HepG2 (cell line): ENCODE data around the gene CAPN9. TPM values are rescaled to one million over a fixed set of nuclear protein-coding genes. Genes with fewer than 3 reads are reported as not detected.

Experiments
- AFF4 ChIP-seq: sonication (generic); formaldehyde crosslinking; IDR thresholded peaks from 2 replicates; pipeline ENCODE4 v1.4.0; 2020; ENCODE audit warnings: missing genetic modification reagents
- CSRNP2 ChIP-seq: sonication (generic); formaldehyde crosslinking; conservative IDR thresholded peaks from 2 replicates; pipeline ENCODE4 v1.8.0; 2022; ENCODE audit warnings: low read depth, missing genetic modification reagents
- FIP1L1 ChIP-seq: fragments of 200-400 bp; formaldehyde crosslinking; IDR thresholded peaks from 2 replicates; pipeline ENCODE4 v1.6.1; 2018; ENCODE audit warnings: low read depth, mild to moderate bottlenecking, low read length, moderate library complexity, borderline replicate concordance; ENCODE audit not compliant: insufficient read depth
- HCFC1 ChIP-seq: fragments of 150-350 bp; IDR thresholded peaks from 2 replicates; pipeline ENCODE4 v1.6.1; 2014; ENCODE audit warnings: low read depth, low read length
- MLXIP ChIP-seq: sonication (generic); formaldehyde crosslinking; IDR thresholded peaks from 2 replicates; pipeline ENCODE4 v1.9.0; 2021; ENCODE audit warnings: missing genetic modification reagents, borderline replicate concordance
- MTA3 ChIP-seq: sonication (generic); formaldehyde crosslinking; IDR thresholded peaks from 2 replicates; pipeline ENCODE4 v1.4.0; 2020; ENCODE audit warnings: missing genetic modification reagents
- PHF21A ChIP-seq: sonication (generic); formaldehyde crosslinking; IDR thresholded peaks from 2 replicates; pipeline ENCODE4 v1.5.0; 2020; ENCODE audit warnings: mild to moderate bottlenecking, missing genetic modification reagents
- SIN3B ChIP-seq: fragments of 150-350 bp; IDR thresholded peaks from 2 replicates; pipeline ENCODE4 v1.6.1; 2014; ENCODE audit warnings: low read length
- THYN1 ChIP-seq: sonication (generic); formaldehyde crosslinking; IDR thresholded peaks from 2 replicates; pipeline ENCODE4 v1.8.1; 2023; ENCODE audit warnings: low read depth, mild to moderate bottlenecking, moderate library complexity, missing genetic modification reagents, borderline replicate concordance
- XRCC5 ChIP-seq: fragments of 200-400 bp; formaldehyde crosslinking; optimal IDR thresholded peaks from 2 replicates; pipeline ENCODE3; 2017; ENCODE audit warnings: mild to moderate bottlenecking, low read length
- ZFAT ChIP-seq: sonication (generic); formaldehyde crosslinking; conservative IDR thresholded peaks from 2 replicates; pipeline ENCODE4 v1.8.1; 2023; ENCODE audit warnings: missing genetic modification reagents, inconsistent platforms
- ZFP82 ChIP-seq: sonication (generic); formaldehyde crosslinking; IDR thresholded peaks from 2 replicates; pipeline ENCODE4 v1.5.1; 2020; ENCODE audit warnings: mild to moderate bottlenecking, missing genetic modification reagents, borderline replicate concordance
- ZNF101 ChIP-seq: sonication (generic); formaldehyde crosslinking; IDR thresholded peaks from 2 replicates; pipeline ENCODE4 v1.4.0; 2020; ENCODE audit warnings: mild to moderate bottlenecking, low read depth, missing genetic modification reagents, borderline replicate concordance
- ZNF232 ChIP-seq: sonication (generic); formaldehyde crosslinking; IDR thresholded peaks from 2 replicates; pipeline ENCODE4 v1.4.0; 2020; ENCODE audit warnings: missing genetic modification reagents, borderline replicate concordance
- ZNF260 ChIP-seq: sonication (generic); formaldehyde crosslinking; IDR thresholded peaks from 2 replicates; pipeline ENCODE4 v1.4.0; 2020; ENCODE audit warnings: missing genetic modification reagents, low read depth, mild to moderate bottlenecking, borderline replicate concordance
- ZNF335 ChIP-seq: sonication (generic); formaldehyde crosslinking; IDR thresholded peaks from 2 replicates; pipeline ENCODE4 v1.4.0; 2020; ENCODE audit warnings: missing genetic modification reagents
- ZNF772 ChIP-seq: sonication (generic); formaldehyde crosslinking; IDR thresholded peaks from 2 replicates; pipeline ENCODE4 v1.5.0; 2020; ENCODE audit warnings: mild to moderate bottlenecking, missing genetic modification reagents
- ZSCAN9 ChIP-seq: IDR thresholded peaks from 2 replicates; pipeline ENCODE4 v1.6.1; 2016; ENCODE audit warnings: borderline replicate concordance
- ZXDC ChIP-seq: sonication (generic); formaldehyde crosslinking; IDR thresholded peaks from 2 replicates; pipeline ENCODE4 v1.5.0; 2020; ENCODE audit warnings: mild to moderate bottlenecking, missing genetic modification reagents
- polyA plus RNA-seq, 8 experiments: library from polyadenylated mRNA; depleted of rRNA in 3 of 8; stranded (reverse) in 7 of 8; unstranded in 1 of 8; fragments of >200 nt; fragmentation: Illumina TruSeq in 4 of 8; extraction: Trizol in 4 of 8; gene quantifications; 2 replicates each; pipeline versions ENCODE4 v1.2.1 to v1.2.3, GENCODE V29; 2011 to 2016; ENCODE audit warnings: low read depth in 4 of 8, missing spikeins in 1 of 8, mixed read lengths in 1 of 8; ENCODE audit not compliant: insufficient read depth in 1 of 8
- total RNA-seq, 5 experiments: library from RNA; depleted of rRNA; stranded (reverse); fragments of >200 nt; fragmentation: Illumina TruSeq; extraction: Trizol; gene quantifications; 2 replicates each; pipeline ENCODE4 v1.2.3, GENCODE V29; 2016; ENCODE audit warnings: low read depth in 1 of 5

Gene CAPN9
- total and polyA plus RNA-seq, 2 of the 13 experiments (the other 11 are each of a cell fraction or from before 2014, with no cell fraction given), result 0.04 to 0.31 TPM

- TF ChIP-seq AFF4 (CRISPR knock-in tag) (no peak), ZNF101 (CRISPR knock-in tag) (no peak), HCFC1 (no peak), MTA3 (CRISPR knock-in tag) (no peak), CSRNP2 (CRISPR knock-in tag) (no peak), XRCC5 (peak; percentile 26), ZNF772 (CRISPR knock-in tag) (no peak; the same call in 1 of the 2 replicates), ZFP82 (CRISPR knock-in tag) (no peak), ZXDC (CRISPR knock-in tag) (no peak), PHF21A (CRISPR knock-in tag) (peak; percentile 69; the same call in 1 of the 2 replicates), ZSCAN9 (CRISPR knock-in tag) (no peak), FIP1L1 (no peak), MLXIP (no peak), SIN3B (no peak), ZNF260 (no peak), ZNF232 (0 out of 2 replicates have a peak, but pooled peaks have one; percentile 25), THYN1 (CRISPR knock-in tag) (no peak), ZFAT (CRISPR knock-in tag) (no peak), ZNF335 (CRISPR knock-in tag) (no peak)
Observed at GRCh38 chr1:230760360-230760827, 13.2 kb downstream of the CAPN9 start (continued).
